ENCODE data around the gene CTTNBP2.

DNA sequence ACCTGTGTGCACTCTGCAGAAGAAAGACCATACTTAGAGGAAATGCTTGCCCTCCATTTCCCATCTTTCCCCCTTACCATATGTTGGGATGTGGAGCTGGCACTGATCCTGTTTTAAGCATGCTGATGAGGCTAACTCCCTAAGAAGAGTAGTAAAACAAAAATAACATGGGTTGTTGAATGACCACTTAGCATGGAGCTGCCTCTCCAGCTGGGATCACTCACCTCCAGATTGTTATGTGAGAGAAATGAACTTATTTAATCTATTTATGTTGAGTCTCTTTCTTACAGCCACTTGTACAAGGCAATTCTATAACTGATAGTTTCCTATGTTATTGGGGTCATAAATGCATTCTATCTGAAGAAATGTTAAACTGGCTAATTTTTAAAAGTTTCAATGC is 17.0 kb downstream of the CTTNBP2 start:
- TF ChIP-seq, protein P1, sequence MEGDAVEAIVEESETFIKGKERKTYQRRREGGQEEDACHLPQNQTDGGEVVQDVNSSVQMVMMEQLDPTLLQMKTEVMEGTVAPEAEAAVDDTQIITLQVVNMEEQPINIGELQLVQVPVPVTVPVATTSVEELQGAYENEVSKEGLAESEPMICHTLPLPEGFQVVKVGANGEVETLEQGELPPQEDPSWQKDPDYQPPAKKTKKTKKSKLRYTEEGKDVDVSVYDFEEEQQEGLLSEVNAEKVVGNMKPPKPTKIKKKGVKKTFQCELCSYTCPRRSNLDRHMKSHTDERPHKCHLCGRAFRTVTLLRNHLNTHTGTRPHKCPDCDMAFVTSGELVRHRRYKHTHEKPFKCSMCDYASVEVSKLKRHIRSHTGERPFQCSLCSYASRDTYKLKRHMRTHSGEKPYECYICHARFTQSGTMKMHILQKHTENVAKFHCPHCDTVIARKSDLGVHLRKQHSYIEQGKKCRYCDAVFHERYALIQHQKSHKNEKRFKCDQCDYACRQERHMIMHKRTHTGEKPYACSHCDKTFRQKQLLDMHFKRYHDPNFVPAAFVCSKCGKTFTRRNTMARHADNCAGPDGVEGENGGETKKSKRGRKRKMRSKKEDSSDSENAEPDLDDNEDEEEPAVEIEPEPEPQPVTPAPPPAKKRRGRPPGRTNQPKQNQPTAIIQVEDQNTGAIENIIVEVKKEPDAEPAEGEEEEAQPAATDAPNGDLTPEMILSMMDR (IDR thresholded peaks at IDR 0.05) = no peak
- TF ChIP-seq POLR2A (IDR thresholded peaks at IDR 0.05) = no peak

Data from thyroid gland (tissue), 4 donors.